ENCODE data around the gene PFN4. TPM values are rescaled to one million over a fixed set of nuclear protein-coding genes. Genes with fewer than 3 reads are reported as not detected.

Gene PFN4
- polyA plus RNA-seq, 2 of the 4 experiments (the other 2 are of a cell fraction) = 1.6 to 2.3 TPM

DNA sequence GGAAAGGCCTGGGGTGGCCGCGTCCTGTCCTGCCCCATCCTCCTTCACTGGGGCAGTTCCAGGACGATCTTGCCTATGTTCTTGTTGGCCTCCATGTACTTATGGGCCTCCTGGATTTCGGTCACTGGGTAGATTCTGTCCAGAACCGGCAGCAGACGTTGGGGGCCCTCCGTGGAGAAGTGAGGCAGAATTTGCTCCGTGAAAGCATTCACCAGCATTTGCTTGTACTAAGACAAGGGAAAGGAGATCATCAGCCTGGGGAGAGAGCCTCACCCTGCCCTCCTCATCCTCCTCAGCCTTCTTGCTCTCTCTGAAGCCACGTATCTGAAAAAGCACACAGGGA, 45.6 kb downstream of the PFN4 start:
- peak; percentile 77; the same call in 1 of the 2 replicates for TF ChIP-seq POLR2AphosphoS2 (conservative IDR thresholded peaks at IDR 0.05; ENCODE audit: low read length)
- TF ChIP-seq RCOR1 (IDR thresholded peaks at IDR 0.05; ENCODE audit: low read depth, low read length) = no peak
- Histone ChIP-seq H3K4me2 (peak overlapping the region; percentile 72), H3K4me1 (peaks cover 32% of the 10 kb centered on the region), H3K27ac (peak overlapping the region; percentile 84 to 85; a peak in 3 of 6 replicates), H3K9me3 (no peaks in the 10 kb centered on the region), H3K4me3 (no peak overlapping the region)
- ATAC-seq (no peak), DNase-seq (ENCODE audit: low read depth in 1 of 2, low spot score in 1 of 2) (no peak), FAIRE-seq (no peak)
- ChIA-PET POLR2A (interaction anchor here (2.8 kb wide), 1 partner anchor 151 kb away, joined by 72 read pairs; the partner anchor contains the start of gene ATAD2B), CTCF (interaction anchor here (1.1 to 2.9 kb wide), 3 partner anchors 87 to 200 kb away, joined by 3 to 13 read pairs (median 4); partner anchors contain the start of gene ATAD2B)
- 81% methylated on average over 9 of the region's 9 CpGs for WGBS (ENCODE audit: missing lambda C conversion rate)

DNA sequence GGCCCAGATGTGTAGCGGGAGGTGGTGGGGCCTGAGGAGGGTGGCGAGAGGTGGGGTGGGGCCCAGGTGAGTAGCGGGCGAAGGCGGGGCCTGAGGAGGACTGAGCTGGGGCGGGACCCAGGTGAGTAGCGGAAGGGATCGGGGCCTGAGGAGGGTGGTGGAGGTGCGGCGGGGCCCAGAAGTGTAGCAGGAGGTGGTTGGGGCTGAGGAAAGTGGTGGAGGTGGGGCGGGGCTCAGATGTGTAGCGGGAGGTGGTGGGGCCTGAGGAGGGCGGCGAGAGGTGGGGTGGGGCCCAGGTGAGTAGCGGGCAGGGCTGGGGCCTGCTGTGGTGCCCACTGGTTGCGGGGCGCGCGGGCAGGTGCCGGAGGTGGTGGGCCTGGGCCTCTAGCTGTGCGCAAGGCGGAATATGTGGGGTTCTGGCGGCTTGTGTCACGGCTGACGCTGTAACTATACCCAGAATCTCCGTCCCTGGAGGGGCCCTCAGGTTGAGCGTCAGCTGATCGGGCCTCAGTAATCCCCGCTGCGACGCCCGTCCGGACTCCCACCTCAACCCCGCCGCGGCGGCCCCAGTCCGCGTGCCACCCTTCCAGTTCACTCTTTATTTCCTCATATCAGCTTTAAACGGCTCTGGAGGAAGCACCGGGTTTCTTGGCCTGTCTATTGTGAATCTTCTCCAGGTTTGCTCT, 46.1 kb downstream of the PFN4 start:
- ChIA-PET POLR2A (interaction anchor here (0.6 to 2.8 kb wide), 12 partner anchors 8 to 628 kb away, joined by 3 to 72 read pairs (median 7); partner anchors contain the start of genes ATAD2B, FAM228B, FKBP1B and PFN4), CTCF (interaction anchor here (0.6 to 2.9 kb wide), 8 partner anchors 7 to 229 kb away, joined by 3 to 13 read pairs (median 4); partner anchors contain the start of genes ATAD2B and TP53I3)
- DNase-seq (ENCODE audit: low read depth in 1 of 2, low spot score in 1 of 2) (no peak), ATAC-seq (peak; percentile 50 to 58; a peak in 4 of 6 replicates), FAIRE-seq (no peak)
- peaks cover 27% of the 10 kb centered on the region for H3K4me1 ChIP-seq
- H3K27ac ChIP-seq = peak overlapping the region; percentile 84 to 85
- peak overlapping the region; percentile 72 for H3K4me2 ChIP-seq
- H3K9me3 ChIP-seq = no peaks in the 10 kb centered on the region
- TF ChIP-seq TP53 (CRISPR knock-in tag; IDR thresholded peaks at IDR 0.05) = peak; percentile 15; the same call in 1 of the 2 replicates
- TF ChIP-seq HOXA7 (CRISPR knock-in tag; IDR thresholded peaks at IDR 0.05) = no peak
- 0 out of 2 replicates have a peak, but pooled peaks have one; percentile 18 for TF ChIP-seq PHF8 (IDR thresholded peaks at IDR 0.05; ENCODE audit: borderline replicate concordance, low read depth)
- 64% methylated on average over 34 of the region's 41 CpGs for WGBS (ENCODE audit: missing lambda C conversion rate)
- H3K4me3 ChIP-seq = peak overlapping the region; percentile 82

DNA sequence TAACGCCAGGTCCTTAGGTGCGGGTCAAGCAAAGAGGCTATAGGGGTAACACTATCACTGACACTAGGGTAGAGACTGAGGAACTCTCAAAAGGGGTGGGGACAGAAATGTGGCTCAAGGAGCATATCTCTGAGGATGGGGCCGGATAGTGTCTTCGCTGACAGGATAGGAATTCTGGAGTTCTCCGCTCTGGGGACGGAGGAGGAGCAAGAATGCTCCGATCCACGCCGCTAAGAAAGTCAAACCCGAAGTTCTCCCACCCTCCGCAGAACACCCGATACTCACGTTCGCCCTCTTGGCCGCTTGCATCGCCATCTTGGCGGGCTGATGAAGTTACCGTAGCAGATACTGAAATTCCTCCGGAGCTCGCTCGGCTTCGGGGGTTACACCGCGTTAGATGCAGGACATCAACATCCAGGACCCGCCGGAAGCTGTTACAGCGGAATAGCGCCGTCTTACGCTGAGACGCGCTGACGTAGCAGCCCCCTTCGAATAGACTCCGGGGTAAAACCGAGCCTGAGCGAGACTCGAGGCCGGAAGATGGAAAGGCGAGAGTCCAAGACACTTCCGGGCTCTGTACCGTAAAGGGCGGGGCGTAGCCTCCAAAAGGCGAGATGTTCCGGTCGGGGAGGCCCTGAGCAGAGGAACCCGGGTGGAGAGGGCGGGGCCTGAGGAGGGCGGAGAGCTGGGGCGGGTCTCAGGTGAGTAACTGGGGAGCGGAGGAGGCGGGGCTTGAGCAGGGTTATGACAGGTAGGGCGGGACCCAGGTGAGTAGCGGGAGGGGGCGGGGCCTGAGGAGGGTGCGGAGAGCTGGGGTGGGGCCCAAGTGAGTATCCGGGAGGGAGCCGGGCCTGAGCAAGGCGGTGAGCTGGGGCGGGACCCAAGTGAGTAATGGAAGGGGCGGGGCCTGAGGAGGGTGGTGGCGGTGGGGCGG, 47.0 kb downstream of the PFN4 start, which contains the start of gene SF3B6:
SF3B6 (minus strand) TSS at position 412 of the 934 bp plus-strand sequence; CDS start at position 315, 97 bp downstream.
- ChIA-PET CTCF (interaction anchor here (0.6 to 2.9 kb wide), 7 partner anchors 8 to 228 kb away, joined by 3 to 13 read pairs (median 3); partner anchors contain the start of genes ATAD2B and TP53I3), POLR2A (interaction anchor here (0.6 to 2.8 kb wide), 12 partner anchors 9 to 627 kb away, joined by 3 to 72 read pairs (median 7); partner anchors contain the start of genes ATAD2B, FAM228B, FKBP1B and PFN4)
- WGBS (ENCODE audit: missing lambda C conversion rate) = 1% methylated on average over 47 of the region's 64 CpGs
- Histone ChIP-seq H3K4me2 (peak within 1 kb of the TSS; percentile 72), H3K9me3 (no peaks in the 10 kb centered on the region), H3K4me1 (peaks cover 19% of the 10 kb centered on the region), H3K4me3 (peak within 1 kb of the TSS; percentile 82), H3K27ac (peak within 1 kb of the TSS; percentile 84 to 85)
- peak; percentile 93 for FAIRE-seq
- DNase-seq (ENCODE audit: low read depth in 1 of 2, low spot score in 1 of 2) = peak; percentile 92 to 99
- peak; percentile 91 to 94 for ATAC-seq
- TF ChIP-seq, protein P1, sequence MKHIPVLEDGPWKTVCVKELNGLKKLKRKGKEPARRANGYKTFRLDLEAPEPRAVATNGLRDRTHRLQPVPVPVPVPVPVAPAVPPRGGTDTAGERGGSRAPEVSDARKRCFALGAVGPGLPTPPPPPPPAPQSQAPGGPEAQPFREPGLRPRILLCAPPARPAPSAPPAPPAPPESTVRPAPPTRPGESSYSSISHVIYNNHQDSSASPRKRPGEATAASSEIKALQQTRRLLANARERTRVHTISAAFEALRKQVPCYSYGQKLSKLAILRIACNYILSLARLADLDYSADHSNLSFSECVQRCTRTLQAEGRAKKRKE (CRISPR knock-in tag; IDR thresholded peaks at IDR 0.05; ENCODE audit: low read depth) = no peak
- TF ChIP-seq ZFP36 (IDR thresholded peaks at IDR 0.05; ENCODE audit: borderline replicate concordance, partially characterized antibody) = peak; percentile 77
- peak; percentile 93 for TF ChIP-seq ELK1 (IDR thresholded peaks at IDR 0.05; ENCODE audit: low read depth, low read length)
- TF ChIP-seq PHF8 (IDR thresholded peaks at IDR 0.05; ENCODE audit: borderline replicate concordance, low read depth) = no peak; the same call in 1 of the 2 replicates
- TF ChIP-seq MAX (IDR thresholded peaks at IDR 0.05) = peak; percentile 94
- TF ChIP-seq HOXB13 (CRISPR knock-in tag; IDR thresholded peaks at IDR 0.05; ENCODE audit: low read depth) = no peak
- no peak for TF ChIP-seq FOSL2 (IDR thresholded peaks at IDR 0.05)
- peak; percentile 67 for TF ChIP-seq FOSL2 (CRISPR knock-in tag; IDR thresholded peaks at IDR 0.05)
- TF ChIP-seq MYC (IDR thresholded peaks at IDR 0.05; ENCODE audit: borderline replicate concordance, low read length) = no peak
- no peak for TF ChIP-seq NFE2L2 (conservative IDR thresholded peaks at IDR 0.05; ENCODE audit: low read length)
- peak; percentile 70 for TF ChIP-seq KDM5A (IDR thresholded peaks at IDR 0.05)
- TF ChIP-seq CTCF (IDR thresholded peaks at IDR 0.05) = no peak
- no peak for TF ChIP-seq HDAC2 (IDR thresholded peaks at IDR 0.05)
- peak; percentile 95 for TF ChIP-seq PBX3 (IDR thresholded peaks at IDR 0.05)
- TF ChIP-seq POLR2AphosphoS2 (conservative IDR thresholded peaks at IDR 0.05; ENCODE audit: low read length) = no peak; the same call in none of the 2 replicates
- no peak for TF ChIP-seq HEYL (CRISPR knock-in tag; IDR thresholded peaks at IDR 0.05)
- no peak; a peak in 1 of 4 replicates for TF ChIP-seq CEBPB (IDR thresholded peaks at IDR 0.05)
- no peak for TF ChIP-seq FOXS1 (CRISPR knock-in tag; IDR thresholded peaks at IDR 0.05)
- TF ChIP-seq RNF2 (IDR thresholded peaks at IDR 0.05; ENCODE audit: borderline replicate concordance, low read depth) = no peak
- TF ChIP-seq CBX8 (IDR thresholded peaks at IDR 0.05) = no peak
- no peak for TF ChIP-seq RCOR1 (IDR thresholded peaks at IDR 0.05; ENCODE audit: low read depth, low read length)
- no peak for TF ChIP-seq NR3C1 (IDR thresholded peaks at IDR 0.05)
- no peak for TF ChIP-seq EP300 (IDR thresholded peaks at IDR 0.05)
